ENCODE measurements around the gene PCID2.

PCID2 gene

DNA sequence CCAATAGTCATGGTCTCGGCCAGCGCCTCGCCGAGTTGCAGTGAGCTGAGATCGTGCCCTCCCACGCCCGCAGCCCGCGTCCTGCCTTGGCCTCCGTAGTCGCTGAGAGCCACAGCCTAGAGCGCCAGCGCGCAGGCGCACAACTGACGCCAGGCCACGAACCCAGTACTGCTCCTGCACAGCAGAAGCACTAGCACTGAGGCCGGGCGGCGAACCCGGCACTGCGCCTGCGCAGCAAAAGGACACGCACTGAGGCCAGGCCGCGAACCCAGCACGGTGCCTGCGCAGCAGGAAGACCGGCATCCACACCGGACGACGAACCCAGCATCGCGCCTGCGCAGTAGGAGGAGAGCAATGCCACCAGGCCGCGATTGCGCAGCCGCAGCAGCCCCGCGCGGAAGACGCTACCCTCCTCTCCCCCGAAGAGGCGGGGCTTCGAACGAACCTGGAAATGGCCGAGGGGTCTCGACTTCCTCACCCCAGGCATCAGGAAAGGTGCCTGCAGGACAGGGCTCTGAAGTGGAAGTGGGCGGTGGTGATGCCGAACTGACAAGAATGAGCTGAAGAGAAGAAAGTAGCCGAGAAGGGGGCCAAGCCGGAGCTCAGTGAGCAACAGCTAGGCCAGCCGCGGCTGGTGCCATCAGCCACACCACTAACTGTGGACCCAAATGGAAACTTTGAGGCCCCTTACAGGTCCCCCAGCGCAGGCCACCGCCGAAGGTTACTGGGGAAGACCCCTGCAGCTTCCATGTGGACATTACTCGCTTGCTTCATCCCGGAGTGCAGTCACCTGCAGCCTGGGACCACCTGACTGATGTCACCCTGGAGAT, 78.3 kb downstream of the PCID2 start:
- in situ Hi-C loops (cut with HindIII; ENCODE audit: low sequenced_read_pairs) = loop anchor here (5.0 to 10.0 kb wide), 2 partner anchors 55 to 92 kb away; no protein-coding TSS in a partner anchor

DNA sequence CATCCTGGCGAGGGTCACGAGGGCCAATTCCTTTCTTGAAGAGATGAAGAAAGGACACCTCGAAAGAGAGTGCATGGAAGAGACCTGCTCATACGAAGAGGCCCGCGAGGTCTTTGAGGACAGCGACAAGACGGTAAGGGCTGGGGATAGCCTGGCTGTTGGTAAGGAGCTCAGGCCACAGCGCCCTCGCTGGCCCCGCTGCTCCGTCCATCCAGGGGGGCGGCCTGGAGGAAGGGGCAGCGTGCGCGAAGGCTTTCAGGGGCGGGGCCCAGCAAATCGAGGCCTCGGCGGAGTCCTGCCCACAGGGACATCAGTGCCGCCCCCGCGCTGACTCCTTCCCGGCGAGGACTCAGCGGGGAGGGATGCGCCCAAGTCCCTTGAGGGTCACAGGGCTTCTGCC, 79.0 kb downstream of the PCID2 start:
- in situ Hi-C loops (cut with HindIII; ENCODE audit: low sequenced_read_pairs) = no loop called here
